HG03565 (cell line): Measurements from ENCODE around the gene ADAT1.
"Not testable (repeated sequence)": the region's sequence is repeated elsewhere in the genome, so short reads cannot be mapped to it uniquely, and the experiment has no call there.

Source experiments
- ATAC-seq: cut with Tn5 transposase; IDR thresholded peaks from one replicate; pipeline ENCODE4 v1.9.1; 2021; ENCODE audit warnings: mild to moderate bottlenecking, moderate library complexity; ENCODE audit not compliant: unreplicated experiment

Gene ADAT1

DNA sequence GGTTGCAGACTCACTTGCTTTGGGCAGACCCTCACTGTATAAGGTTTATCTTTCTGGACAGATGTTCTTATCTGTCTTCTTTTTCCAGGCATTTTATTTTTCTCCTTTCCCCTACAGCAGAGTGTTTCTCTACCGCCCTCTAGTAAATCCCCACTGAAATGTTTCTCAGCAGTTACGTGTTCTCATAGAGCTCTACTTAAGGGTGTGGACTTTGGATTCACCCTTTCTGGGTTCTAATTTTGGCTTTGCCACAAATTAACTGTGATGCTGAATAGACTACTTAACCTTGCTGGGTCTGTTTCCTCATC is 2.0 kb downstream of the ADAT1 start:
- no peak for ATAC-seq

DNA sequence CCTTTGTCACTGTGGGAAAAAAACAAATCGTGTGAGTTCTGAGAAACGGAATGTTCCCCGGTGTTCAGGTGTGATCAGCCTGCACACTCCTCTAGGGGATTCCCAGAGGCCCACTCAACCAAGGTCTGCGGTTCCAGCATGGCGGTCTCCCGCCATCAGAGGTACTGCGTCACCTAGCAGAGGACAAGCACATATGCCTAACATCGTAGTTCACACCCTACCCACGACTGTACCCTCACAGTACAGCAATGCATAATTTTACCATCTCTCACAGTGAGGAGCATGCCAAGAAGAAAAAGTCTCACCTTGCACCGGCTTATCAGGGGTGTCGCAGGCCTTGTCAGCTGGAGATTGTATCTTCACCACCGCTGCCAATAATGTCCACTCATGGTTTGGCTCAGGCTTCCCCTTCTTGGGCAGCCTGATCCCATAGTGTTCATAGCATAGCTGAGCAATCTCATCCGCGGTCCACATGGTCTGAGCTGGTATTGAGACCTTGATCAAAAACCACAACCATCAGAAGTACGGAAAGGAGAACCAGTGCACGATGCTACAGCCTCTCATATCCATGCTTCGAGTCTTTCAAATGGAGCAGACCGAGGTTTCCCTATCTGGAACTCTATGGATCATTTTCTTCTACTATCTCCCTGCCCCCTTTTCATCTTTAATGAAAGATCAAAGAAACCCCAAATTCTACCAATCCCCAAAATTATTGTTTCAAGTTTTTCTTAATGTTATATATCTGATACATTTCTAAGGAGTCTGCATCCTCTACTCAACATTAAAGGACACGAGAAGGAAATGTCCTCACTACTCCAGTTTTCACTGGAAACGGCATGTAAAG is 2.5 kb downstream of the ADAT1 start:
- no peak for ATAC-seq

DNA sequence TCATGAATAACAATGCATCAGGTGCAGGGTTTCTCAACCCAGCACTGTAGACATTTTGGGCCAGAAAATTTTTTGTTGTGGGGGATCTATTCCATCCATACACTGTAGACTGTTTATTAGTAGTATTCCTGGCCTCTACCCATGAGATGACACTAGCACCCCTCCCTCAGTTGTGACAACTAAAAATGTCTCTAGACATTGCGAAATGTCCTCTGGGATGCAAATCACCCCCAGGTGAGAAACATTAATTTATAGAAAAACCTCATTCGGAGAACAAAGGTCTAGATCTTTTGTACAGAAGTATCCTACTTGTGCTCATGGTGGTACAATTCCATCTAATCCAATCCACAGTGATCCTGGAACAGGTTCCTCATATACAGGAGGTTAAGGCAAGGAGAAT is 4.3 kb downstream of the ADAT1 start:
- ATAC-seq, result no peak

DNA sequence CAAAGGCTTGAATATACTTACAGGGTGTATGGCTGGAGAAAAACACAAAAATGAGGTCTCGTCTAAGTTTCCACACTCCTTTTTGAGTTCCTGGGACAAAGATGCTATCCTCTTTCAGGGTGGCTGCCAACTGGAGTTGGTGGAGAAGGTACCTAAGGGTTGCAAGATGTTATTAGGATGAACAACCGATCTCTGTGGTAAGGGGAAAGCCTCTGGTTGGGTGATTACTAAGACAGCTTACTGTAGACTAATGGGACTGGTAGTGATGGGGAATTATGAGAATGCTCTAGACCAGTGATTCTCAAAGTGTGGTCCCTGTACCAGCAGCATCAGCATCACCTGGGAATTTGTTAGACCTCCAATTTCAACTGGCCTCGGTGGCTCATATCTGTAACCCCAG is 6.0 kb downstream of the ADAT1 start:
- no peak for ATAC-seq

DNA sequence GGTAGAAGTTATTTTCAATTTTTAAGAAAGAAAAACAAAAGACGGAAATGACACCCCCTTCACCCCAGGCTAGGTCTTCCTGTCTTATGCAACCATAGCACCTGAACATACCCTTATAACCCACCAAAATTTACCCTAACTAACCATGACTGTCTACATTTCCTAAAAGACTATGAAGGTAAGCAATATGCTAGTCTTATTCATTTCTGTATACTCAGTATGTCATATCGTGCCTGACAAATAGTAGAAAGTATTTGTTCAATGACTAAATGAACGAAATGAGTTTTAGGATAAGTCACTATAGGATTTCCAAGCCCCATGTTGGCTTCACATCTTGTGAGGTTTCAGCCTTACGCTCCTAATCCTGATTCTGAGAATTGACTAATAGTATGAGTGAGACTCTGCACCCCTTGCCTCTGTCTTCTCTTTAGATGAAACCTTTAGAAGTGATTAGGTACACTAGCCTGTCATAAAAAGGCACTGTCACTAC is 6.5 kb downstream of the ADAT1 start:
- no peak for ATAC-seq

DNA sequence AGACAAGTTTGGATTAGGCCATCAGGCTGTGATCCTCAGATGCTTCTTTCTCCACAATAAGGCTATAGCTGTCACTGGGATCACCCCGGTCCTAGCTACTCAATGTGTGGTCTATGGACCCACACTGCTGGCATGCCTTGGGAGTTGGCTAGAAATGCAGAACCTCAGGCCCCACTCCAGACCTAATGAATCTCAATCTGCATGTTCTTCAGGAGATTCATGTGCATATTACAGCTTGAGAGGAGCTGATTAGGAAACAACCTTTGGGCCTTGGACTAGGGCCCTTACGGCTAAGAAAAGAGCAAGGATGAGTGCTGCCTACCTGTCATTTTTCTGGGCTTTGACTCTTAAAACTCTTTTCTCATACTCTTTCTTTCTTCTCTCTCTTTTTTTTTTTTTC is 7.5 kb downstream of the ADAT1 start:
- no peak for ATAC-seq

DNA sequence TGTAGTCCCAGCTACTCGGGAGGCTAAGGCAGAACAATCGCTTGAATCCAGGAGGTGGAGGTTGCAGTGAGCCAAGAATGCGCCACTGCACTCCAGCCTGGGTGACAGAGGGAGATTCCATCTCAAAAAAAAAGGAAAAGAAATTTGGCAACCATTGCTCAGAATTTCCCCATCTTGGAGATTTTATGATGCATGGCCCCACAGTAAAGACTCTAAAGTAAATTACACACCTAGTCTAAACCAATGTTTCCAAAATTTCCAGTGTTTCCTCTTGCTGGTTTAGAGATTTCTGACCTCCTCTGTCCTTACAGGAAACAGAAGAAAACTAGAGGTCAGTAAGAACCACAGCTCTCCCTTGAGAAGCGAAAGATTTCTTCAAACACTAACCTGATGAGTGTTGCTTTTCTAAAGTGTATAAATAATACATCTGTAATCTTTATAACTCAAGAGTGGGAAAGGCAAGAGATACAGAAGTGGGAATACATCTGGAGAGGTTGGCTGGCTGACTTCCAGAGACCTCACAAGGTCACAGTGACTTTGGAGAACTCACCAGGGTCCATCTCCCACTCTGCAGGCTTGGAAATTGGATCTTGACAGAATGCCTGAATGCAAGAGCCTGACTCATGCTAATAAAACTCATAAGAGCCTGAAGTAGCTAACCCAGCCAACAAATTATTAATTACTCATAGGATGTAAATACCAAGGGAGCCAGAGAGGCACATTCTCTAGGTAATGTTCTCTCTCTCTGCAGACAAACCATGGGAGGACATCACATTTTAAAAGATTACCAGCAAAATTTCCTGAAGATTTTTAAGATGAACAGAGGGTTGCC is 8.8 kb downstream of the ADAT1 start:
- no peak for ATAC-seq

DNA sequence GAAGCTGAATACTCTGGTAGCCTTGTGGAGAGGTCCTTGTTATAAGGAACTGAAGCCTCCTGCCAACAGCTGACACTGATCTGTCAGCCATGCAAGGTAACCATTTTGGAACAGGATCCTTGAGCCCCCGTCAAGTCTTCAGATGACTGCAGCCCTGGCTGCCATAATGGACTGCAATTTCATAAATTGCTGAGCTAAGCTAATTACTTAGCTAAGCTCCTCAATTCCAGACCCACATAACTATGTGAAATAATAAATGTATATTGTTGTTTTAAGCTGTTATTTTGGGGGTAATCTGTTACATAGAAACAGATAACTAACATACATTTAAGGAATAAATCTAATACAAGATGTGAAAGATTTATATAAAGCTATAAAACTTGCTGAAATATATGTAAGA is 16.6 kb downstream of the ADAT1 start:
- ATAC-seq, result no peak

DNA sequence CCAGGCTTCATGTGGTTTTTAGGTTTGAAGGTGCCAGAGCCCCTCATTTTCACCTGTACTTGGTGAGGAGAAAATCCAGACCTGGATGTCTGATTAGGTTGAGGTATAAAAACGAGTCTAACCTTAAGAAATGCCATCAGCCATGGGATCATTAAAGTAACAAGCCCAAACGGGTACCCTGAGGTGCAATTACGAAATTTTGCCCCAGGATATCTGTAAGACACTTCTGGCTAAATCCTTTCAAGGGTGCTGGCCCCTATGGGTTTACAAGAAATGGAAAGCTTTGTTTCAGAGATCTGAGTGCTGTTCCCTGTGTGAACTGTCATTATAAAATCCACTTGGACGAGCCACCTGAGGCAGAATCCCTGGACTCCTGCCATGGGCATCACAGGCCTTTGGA is 19.8 kb downstream of the ADAT1 start:
- no peak for ATAC-seq

DNA sequence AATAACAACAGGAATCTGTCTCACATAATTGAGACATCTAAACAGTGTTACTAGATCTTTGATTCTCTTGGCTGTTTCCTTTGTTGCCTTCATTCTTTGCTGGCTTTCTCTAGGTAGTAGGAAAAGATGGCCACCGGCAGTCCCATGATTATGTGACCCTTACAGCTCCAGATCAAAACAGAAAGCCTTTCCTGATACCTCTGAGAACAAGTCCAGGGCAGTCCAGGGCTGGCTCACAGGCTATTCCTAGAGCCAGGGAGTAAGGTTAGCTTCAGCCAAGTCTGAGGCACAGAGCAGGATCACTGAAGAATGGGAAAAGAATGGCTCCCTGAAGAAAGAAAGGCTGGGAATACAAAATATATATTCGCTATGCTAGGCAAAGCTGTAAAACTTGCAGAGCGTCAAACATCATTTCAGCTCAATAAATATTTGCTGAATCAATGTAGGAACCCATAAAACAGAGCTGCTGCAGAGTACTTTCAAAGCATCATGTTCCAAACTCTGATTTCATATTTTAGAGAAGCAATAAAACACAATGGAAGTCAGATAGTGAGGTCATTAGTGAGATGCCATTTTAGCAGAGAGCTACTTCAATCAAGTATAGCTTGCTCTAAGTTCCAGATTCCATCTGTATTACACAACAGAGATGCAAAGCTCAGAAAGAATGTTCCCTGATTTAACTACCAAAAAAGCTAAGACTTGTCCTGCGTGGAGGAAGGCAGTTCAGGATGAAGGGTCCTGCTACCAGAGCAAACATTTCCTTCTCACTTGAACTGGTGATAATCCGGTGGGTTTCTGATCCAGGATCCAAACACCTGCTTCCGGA is 23.4 kb downstream of the ADAT1 start:
- no peak for ATAC-seq

DNA sequence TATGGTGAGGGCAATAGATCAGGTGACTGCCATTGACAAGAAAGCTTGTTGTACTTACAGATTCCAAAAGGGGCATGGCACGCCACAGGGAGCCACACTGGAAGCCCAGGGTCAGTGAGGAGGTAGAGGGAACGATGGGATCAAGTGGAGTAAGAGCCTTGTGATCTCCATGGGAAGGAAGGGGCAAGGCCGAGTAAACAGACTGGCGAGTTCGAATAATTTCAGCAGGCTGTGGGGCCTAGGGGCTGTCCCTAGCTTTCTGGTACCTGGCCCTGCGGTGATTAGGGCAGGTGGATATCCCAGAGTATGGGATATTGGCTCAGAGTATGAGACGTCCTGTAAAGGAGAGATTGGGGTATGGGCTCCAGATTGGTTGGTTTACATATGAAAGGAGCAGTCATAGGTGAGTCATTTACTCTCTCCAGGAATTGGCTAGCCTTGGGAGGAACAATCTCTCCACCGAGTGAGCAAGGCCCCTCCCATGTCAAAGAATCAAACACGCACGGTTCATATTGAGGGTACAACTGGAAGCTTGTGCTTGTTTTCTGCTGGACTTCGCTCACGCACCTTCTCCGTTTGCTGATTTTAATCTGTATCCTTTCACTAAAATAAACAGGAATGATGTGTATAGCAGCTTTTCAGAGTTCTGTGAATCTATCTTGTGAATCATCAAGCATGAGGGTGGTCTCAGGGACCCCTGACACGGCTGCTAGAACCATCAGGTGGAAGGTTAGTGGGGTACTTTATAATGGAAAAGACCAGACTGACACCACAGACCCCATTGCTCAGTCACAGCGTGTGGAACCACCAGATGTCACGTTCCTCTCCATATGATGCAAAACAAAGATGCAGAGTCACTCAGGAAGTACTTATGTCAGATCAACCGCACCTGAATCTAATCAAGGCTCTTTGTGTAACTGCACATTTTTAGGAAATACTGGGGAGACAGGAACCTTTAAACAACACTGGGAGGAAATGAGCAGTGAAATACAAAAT is 29.0 kb downstream of the ADAT1 start:
- ATAC-seq, result no peak

DNA sequence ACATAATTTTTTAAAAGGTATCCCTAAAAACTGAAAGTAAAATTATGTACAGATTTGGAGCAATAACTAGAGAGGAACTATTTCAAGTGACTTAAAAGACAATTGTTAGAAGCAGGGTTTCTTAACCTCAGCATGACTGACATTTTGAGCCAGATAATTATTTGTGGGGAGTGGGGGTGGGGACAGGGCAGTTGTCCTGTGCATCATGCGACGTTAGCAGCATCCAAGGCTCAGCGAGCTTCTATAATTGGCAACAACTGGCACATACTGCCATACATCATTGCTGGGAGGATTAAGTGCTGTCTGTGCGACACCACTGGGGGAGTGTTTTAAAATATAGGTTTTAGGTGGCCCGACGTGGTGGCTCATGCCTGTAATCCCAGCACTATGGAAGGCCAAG is 29.8 kb downstream of the ADAT1 start:
- ATAC-seq, result no peak

DNA sequence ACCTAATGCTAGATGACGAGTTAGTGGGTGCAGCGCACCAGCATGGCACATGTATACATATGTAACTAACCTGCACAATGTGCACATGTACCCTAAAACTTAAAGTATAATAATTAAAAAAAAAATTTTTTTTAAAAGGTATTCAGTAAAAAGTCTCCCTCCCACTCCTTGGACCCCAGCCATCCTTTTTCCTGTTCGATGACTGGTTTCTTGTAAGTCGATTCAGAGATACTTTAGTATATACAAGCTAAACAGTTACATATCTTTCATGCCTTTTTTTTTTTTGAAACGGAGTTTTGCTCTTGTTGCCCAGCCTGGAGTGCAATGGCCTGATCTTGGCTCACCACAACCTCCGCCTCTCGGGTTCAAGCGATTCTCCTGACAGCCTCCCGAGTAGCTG is 31.2 kb downstream of the ADAT1 start:
- ATAC-seq, result not testable (repeated sequence)

DNA sequence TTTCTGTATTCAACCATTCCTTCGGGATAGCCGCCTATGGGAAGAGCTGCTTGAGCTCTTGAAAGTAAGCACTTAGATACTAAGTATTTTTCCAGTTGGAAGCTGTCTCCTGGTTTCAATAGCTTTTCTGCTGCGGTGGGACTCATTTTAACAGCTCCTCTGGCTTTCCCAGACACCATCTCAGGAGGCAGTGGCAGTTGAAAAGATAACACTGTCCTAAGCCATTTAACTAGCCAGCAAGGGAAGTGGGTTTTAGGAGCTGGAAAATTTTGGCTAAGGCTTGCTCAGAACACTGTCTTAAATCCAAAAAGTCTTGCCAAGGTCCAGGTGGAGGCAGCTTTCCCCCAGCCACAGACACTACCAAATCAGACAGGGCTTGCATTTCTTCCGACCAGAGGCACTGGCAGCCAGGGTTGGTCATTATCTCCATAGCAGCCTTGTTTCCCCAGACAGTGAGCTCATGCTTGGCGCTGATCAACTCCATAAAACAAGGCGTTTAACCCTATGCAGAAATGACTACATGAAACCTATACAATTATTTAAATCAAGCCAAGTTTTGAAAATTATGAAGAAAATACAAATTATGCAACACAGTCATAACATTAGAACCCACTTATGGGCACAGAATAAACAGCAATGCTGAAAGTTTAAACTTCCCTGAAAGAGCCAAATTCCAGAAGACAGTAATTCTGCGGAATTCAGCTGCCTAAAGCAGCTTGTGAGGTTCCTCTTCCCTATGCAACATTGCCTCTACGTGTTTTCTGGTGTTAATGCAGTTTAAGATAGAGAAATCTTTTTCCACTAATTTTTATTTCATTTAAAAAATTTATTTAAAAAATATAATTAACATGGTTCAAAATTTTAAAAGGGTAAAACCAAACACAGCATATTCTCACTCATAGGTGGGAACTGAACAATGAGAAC is 31.9 kb downstream of the ADAT1 start:
- no peak for ATAC-seq

DNA sequence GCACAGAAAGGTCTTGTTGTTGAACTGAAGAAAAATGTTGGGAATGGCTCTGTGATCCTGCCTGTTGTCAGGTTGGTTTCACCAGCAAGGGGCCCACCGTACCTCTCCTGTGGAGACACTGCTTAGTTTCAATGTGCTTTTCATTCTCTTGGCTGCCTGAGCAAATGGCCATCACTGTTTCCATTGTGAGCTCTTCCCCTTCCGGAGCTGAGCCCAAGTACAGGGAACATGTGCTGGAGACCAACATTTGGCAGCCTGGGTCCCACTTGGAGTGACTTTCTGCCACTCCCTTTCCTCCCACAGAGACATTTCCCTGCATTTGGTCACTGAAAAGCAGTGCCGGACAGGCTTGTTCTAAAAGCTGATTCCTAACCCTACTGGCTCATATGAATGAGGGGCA is 33.8 kb downstream of the ADAT1 start:
- no peak for ATAC-seq

DNA sequence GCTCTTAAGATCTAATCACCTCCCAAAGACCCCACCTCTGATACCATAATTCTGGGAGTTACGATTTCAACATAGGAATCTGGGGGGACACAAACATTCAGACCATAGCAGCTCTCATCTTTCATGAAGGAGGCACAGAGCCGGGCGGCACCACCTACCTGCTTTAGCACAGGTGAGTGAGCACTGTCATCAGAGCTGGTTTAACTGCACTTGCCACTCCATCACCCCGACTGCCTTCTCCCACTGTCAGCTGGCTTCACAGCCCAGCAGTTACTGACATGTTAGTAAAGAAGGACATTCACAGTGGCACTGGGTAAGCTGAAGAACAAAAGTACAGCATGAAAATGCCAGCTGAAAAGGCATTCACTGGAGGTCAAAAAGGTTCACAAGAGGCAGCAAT is 34.4 kb downstream of the ADAT1 start:
- no peak for ATAC-seq

DNA sequence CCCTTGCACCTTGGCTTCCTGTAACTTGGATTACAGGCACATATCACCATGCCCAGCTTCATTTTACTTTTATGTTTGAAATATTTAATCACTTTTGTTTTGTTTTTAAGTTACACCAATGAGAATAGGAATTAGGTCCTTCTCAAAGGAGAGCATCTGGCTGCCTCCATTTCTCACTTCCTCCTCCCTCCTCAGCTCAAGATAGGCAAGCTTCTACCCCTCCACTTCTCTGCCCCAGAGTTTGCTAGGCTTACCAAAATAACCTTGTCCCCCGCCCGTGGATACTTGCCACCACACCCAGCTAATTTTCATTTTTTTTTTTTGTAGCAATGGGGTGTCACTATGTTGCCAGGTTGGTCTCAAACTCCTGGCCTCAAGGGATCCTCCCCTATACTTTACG is 39.0 kb downstream of the ADAT1 start:
- ATAC-seq, result peak; percentile 35

DNA sequence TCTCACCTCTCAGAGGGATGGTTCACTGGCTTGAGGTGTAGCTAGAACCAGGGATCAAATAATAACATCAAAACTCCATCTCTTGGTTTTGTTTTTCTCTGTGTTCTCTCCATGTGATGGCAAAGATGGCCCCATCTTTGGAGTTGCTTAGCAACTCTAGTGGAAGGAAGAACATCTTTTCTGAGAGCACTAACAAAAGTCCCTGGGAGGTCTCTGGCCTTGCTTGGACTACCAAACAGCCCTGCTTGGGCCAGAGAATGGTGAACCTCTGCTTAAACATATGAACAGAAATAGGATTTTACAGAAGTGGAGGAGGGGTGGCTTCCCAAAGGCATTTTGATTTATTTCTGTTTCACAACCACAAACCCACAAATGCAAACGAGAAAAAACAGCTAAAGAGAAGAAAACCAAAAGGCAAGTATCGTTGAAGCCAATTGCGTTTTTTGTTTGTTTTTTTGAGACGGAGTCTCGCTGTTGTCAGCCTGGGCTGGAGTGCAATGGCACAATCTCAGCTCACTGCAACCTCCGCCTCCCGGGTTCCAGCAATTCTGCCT is 43.7 kb downstream of the ADAT1 start:
- no peak for ATAC-seq

DNA sequence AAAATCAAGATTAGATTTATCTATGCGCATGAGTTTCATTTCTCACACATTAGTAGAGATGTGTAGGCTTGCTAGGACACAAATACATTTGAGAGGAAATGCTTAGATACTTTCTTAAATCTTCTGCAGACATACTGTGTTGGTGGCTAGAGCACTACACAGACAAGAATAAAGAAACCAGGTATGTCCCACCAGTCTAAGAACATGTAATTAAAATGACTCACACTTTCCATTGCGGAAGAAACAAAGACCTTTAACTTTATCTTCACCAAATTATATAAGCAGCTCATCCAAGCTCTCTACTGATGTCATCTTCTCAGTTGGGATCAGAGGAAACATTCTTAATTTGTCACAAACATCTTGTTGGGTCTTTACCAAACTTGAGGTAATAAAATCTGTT is 44.4 kb downstream of the ADAT1 start:
- no peak for ATAC-seq
